DMS153 treated with DMSO at 0.1 percent for 48 hours (cell line): ENCODE data around the gene ZNF710.
A peak's percentile ranks its signal among the peaks of the same experiment; 100 is the strongest.

ENCODE experiments used
- DNase-seq: peaks from one replicate; lab custom pipeline; 2025; ENCODE audit not compliant: unreplicated experiment; lab: John Stamatoyannopoulos, UW

ZNF710 gene

GRCh38 chr15:90018216-90018831, 17.2 kb downstream of the ZNF710 start:
- no peak for DNase-seq

- DNase-seq: no peak
Measured at GRCh38 chr15:90019611-90020010, 18.5 kb downstream of the ZNF710 start.

- DNase-seq: no peak
Measured at GRCh38 chr15:90020021-90020735, 19.1 kb downstream of the ZNF710 start.

GRCh38 chr15:90020936-90021507, 19.9 kb downstream of the ZNF710 start:
- no peak for DNase-seq

GRCh38 chr15:90022345-90022744, 21.2 kb downstream of the ZNF710 start:
- no peak for DNase-seq

GRCh38 chr15:90022905-90023700, 22.0 kb downstream of the ZNF710 start:
- DNase-seq: no peak

- no peak for DNase-seq
Measured at GRCh38 chr15:90024406-90024805, 23.3 kb downstream of the ZNF710 start.

GRCh38 chr15:90025489-90026033, 24.4 kb downstream of the ZNF710 start:
- no peak for DNase-seq

- no peak for DNase-seq
Measured at GRCh38 chr15:90028376-90028944, 27.3 kb downstream of the ZNF710 start.

- no peak for DNase-seq
Measured at GRCh38 chr15:90029024-90029423, 27.9 kb downstream of the ZNF710 start.

GRCh38 chr15:90030376-90030775, 29.3 kb downstream of the ZNF710 start:
- DNase-seq: no peak

- no peak for DNase-seq
Measured at GRCh38 chr15:90031231-90031791, 30.2 kb downstream of the ZNF710 start.

- no peak for DNase-seq
Measured at GRCh38 chr15:90033006-90033405, 31.9 kb downstream of the ZNF710 start.

- no peak for DNase-seq
Measured at GRCh38 chr15:90033448-90033847, 32.3 kb downstream of the ZNF710 start.

- peak; percentile 16 for DNase-seq
Measured at GRCh38 chr15:90035095-90035839, 34.1 kb downstream of the ZNF710 start.

- DNase-seq: no peak
Measured at GRCh38 chr15:90035840-90036230, 34.7 kb downstream of the ZNF710 start.

- no peak for DNase-seq
Measured at GRCh38 chr15:90036343-90036742, 35.2 kb downstream of the ZNF710 start.

- no peak for DNase-seq
Measured at GRCh38 chr15:90036806-90037510, 35.8 kb downstream of the ZNF710 start.

- no peak for DNase-seq
Measured at GRCh38 chr15:90037511-90037860, 36.4 kb downstream of the ZNF710 start.
